ENCODE data around the gene CSTF1.
"Not testable (repeated sequence)": the region's sequence is repeated elsewhere in the genome, so short reads cannot be mapped to it uniquely, and the experiment has no call there.

CSTF1 gene

DNA sequence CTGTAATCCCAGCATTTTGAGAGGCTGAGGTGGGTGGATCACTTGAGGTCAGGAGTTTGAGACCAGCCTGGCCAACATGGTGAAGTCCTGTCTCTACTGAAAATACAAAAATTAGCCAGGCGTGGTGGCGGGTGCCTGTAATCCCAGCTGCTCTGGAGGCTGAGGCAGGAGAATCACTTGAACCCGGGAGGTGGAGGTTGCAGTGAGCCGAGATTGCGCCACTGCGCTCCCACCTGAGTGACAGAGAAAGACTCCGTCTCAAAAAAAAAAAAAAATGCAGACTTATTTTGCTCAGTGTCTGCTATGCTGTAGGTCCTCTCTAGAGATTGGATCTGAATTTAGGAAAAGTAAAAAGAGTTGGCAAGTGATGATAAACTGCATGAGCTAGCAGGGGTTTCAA lies 18.8 kb downstream of the CSTF1 start:
- not testable (repeated sequence) for DNase-seq

DNA sequence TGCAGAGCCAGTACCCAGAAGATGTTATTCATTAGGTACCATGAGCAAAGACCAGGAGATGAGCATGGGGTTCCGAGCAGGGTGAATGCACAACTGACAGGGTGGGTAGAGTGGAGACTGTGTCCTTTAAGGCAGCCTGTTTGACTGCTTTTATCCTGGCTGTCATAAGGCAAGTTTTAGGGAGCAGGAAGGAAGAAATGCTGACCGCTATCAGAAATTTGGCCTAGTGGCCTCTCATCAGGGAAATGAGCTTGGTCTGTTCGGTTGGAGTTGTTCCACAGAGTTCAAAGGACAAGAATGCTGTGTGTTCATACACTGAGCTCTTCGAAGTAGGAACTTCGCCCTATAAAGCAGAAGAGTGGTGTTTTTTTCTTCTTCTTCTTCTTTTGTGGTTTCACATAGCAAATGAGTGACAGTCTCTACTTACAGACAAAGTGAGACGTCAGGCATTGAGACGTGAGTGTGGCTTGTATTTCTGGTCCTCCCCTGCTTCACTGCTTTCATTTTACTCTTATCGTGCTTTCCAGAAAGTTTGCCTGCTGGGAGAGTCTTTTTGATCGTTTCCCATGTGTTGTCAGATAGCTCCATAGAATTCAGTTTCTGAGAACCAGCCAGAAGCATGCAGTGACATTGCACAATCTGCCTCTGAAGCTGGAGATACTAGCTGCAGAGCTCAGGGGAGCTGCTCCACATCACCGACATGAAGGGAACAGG lies 19.5 kb downstream of the CSTF1 start, which contains the start of gene CASS4:
TSS of gene CASS4 (plus strand) at position 502 of the 714 bp plus-strand sequence. CDS start at position 701, 199 bp downstream.
- peak; percentile 55 for DNase-seq

GRCh38 chr20:56412473-56412790 lies 20.0 kb downstream of the CSTF1 start:
- DNase-seq: no peak

- DNase-seq: no peak
These were observed 20.5 kb downstream of the CSTF1 start for GRCh38 chr20:56412949-56413348.

DNA sequence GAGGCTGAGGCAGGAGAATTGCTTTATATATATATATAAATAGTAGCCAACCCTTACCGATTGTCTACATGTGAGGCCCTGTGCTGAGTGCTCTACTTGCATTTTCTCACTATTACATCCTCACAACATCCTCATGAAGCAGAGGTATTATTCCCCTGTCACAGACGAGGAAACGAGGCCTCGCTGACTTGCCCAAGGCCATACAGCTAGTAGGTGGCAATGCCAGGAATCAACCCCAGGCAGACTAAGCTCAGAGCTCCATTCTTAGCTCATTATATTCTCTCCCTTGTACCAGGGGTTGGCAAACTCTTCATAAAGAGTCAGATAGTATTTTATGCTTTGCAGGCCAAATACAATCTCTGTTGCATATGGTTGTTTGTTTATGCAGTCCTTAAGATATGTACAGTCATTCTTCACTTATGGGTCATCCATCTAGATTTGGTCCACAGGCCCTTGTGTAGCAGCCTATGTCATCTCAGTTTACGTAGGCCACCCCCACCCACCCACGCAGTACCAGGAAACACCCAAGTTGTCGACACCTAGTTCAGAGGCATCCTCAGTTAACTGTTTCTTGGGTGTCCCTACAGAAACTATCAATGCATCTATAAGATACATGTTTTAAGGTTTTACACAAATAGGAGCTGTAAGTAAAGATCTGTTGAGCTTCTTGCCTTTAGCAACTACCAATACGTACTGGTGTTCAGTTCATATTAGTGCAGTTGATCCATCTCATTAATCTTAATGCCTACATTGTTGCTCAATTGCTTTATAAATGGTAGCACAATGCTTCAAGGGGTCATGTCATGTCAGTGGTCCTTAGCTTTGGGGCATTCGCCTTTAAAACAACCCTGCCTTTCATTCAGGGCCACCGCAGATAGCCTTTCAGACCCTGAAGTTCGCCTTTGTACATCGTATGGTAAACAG lies 22.7 kb downstream of the CSTF1 start:
- DNase-seq: peak; percentile 80

- no peak for DNase-seq
These were observed 25.0 kb downstream of the CSTF1 start for GRCh38 chr20:56417402-56417801.

DNA sequence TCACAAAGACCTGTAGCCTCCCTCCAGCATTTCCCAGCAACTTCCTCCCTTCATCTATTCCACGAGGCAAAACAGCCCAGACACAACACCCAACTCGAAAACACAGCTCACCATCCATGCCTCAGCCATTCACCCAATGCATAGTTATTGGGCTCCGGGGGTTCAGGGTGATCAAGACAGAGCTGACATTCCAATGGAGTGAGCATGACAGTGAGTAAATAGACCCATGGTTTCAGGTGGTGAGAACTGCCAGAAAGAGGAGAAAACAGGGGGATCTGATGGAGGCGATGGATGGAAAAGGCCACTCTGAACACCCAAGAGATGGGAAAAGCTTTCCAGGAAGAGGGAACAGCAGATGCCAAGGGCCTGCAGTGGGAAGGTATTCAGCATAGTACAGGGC lies 25.5 kb downstream of the CSTF1 start:
- DNase-seq: no peak

GRCh38 chr20:56418385-56418861 lies 26.0 kb downstream of the CSTF1 start:
- DNase-seq: no peak

GRCh38 chr20:56420028-56420427 lies 27.6 kb downstream of the CSTF1 start:
- no peak for DNase-seq

DNA sequence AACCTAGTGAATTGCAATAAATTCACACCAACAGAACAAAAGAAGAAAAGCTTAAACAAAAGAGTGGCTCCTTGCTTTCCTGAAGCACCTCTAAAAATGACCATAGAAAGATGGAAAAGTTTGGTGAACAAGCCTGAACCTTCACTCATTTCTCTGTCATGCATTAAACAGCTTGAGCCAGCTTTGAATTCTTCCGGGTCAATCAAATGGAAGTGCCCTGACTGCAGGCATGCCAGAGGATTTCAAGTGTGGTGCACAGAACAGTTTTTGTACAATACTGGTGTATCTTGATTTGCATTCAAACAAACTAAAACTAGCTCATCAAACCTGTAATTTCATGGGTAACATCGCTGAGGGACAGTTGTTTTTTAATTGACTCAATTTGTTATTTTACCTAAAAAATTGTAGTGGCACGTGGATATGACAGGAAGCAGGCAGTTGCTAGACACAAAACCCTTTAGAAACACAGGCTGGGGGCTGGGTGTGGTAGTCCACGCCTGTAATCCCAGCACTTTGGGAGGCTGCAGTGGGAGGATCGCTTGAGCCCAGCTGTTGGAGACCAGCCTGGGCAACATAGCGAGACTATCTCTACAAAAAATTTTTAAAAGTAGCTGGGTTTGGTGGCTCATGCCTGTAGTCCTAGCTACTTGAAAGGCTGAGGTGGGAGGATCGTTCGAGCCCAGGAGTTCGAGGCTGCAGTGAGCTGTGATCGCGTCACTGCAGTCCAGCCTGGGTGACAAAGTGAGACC lies 28.7 kb downstream of the CSTF1 start:
- peak; percentile 22 for DNase-seq

DNA sequence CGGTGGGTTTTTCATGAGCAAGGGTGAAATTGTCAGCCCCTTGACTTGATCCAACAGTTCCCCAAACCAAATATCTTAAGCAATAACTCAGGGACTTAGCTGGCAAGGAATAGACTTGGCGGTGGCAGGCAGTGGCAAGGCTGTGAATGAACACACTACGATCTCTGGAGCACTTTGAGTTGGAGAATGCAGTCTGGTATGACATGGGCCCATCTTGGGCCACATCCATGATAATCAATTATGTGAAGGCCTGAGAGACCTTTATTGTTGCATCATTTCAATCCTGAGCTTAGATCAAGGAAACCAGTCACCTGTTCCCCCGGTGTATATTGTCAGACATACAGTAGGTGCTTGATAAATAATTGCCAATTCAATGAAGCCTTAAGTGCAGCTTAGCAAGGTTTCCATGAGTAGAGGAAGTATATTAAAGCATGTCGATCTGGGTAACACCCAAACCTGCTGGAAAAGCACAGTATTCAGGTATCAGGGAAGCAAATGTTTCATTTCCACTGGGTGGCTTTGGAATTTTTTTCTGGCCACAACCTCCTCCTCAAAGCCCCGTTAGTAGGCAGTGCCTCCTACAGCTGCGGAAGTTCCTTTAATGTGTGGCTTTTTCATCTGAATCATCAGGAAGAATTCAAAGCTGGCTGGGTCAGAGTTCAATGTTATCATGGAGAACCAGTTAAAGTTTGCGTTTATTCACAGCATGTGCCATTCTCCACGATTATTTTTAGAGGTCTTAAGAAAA lies 29.8 kb downstream of the CSTF1 start:
- DNase-seq: peak; percentile 22

DNA sequence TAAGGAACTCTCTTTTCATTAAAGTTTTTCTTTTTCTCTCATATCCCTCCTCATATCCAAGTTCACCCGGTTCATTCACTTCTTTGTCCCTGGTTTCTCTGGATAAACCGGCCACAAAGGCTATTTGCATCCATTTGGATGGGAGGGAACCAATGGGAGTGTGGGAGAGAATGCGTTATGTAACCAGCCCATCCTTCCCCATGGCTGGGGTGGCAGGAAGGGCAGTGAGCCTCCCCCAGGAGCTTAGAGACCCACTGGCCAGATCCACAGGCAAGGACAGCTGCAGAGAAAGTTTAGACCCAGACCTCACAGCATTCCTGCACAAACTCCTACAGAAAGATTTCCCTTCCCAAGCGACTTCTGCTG lies 30.4 kb downstream of the CSTF1 start:
- no peak for DNase-seq

DNA sequence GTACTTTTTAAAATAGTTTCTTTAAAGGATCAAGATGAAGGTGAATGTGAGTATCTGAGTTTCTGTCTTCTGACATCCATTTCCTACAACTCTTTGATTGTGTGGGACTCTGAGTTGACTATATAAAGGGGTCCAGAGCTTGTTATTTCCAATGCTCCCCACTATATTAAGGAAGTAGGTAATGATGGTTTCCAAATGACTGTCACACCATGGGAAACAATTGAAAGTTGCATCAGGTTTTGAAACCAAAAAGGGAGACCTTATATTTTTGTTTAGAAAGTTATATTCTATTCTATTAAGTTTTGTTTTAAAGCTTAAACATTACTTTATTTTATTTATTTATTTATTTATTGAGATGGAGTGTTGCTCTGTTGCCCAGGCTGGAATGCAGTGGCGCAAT lies 30.8 kb downstream of the CSTF1 start:
- no peak for DNase-seq

DNA sequence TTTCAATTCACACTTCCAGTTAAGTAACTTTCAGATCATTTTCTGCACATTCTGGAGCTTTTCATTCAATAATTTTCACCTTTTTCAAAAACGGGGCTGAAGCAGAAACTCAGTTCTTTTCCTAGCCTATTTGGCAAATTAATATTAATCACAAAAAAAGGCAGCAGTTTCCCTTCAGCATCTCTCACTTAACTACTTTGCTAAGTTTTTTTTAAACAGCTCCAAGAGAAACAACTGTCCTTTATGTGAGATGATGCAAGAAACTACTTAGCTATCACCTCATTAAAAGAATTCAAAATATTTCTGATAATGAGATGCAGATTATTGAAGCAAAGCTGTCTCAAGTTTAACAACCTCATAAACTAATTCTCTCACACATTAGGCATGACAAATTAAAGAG lies 31.4 kb downstream of the CSTF1 start:
- no peak for DNase-seq

DNA sequence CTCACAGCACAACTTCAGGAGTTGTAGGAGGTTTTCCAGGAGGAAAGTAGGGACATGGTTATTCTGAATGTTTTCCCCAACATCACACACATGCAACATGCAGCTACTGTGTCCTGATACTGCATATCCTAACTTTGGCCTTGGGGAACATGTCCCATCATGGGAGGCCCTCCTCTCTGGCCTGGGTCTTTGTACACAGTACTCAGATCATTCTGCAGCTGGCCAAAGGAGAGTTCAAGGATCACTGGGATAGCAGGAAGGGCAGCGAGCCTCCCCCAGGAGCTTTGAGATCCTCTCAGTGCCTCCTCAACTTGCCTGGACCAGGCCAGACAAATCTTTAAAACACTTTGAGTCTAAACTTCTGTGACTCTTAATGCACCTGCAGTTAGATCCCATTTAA lies 32.5 kb downstream of the CSTF1 start:
- DNase-seq: no peak

DNA sequence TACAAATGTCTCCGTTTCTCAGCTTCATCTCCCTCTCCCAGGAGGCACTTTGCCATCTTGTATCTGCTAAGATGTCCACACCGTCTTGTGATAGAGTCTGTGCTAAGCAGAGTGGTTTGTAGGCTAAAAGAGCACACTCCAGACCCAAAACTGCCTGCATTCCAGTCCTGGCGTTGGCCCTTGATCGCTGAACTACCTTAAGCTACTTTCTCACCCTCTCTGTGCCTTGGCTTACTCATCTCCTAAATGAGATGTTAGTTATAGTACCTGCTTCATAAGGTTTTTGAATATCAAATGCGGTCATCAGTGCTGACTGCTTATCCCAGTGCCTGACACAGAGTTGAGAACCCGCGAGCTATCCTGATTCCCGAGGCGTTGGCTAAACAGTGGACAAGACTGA lies 33.6 kb downstream of the CSTF1 start:
- DNase-seq: no peak

DNA sequence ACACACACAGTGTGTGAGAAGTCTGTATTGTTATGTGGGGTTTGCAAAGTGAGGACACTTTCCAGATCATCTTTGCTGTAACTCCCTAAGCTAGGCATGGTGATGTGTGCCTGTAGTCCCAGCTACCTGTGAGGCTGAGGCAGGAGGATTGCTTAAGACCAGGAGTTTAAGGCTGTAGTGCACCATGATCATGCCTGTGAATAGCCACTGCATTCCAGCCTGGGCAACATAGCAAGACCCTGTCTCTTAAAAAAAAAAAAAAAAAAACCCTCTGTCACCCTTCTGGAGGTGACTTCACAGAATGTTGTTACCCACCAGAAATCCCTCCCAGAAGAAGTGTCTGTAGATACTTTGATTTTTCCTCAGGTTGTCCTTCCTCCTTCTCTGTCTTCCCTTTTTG lies 34.5 kb downstream of the CSTF1 start:
- no peak for DNase-seq

DNA sequence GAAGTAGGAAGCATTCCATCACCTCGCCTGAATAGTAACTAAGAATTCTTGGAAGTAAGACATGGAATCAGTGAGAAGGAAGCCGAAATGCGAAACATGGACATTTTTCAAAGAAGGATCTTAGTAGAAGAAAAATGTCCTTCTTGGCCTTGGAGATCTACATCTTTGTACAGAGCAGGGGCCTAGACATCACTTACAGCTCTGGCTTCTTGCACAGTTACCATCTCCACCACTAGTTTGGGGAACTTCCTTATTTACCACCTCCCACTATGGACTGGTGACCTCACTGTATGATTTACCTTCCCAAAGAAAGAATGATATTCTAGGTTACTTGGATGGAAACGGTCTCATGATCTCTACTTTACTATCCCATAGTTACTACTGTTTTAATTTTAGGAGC lies 35.4 kb downstream of the CSTF1 start:
- DNase-seq: no peak

GRCh38 chr20:56428410-56428809 lies 36.0 kb downstream of the CSTF1 start:
- peak; percentile 20 for DNase-seq

DNA sequence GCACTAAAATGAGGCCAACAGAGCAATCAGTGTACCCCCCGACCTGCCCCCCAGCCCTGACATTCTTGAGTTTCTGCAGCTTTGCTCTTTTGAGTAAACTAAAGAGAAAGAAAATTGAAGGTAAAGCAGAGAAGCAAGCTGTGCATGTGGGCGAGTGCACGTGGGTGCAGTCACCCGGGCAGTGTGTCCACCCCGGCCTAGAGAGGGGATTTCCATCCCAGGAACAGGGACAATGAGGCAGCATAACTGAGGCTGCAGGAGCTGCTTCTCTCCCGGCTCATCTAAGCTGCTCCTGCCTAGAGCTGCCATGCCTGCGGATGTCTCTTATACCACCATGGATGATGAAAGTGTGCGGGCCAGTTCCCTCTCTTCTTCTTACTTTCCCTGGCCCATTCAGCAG lies 36.4 kb downstream of the CSTF1 start:
- DNase-seq: peak; percentile 19

DNA sequence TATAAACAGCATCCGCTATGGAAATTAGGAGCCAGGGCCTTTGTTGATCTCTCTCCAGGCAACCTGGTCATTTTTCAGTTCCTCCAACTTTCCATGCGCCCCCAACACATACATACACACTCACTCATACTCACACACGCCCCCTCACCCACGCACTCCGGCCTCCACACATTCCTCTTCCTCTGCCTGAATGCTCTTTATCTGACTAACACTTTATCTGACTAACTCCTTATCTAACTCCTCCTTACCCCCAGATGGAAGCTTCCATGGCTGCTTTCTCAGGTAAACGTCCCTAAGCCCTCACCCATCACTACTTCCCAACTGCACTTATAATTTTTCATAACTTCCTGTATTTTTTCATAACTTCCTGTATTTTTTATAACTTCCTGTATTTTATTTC lies 37.1 kb downstream of the CSTF1 start:
- peak; percentile 66 for DNase-seq

- peak; percentile 20 for DNase-seq
These were observed 37.5 kb downstream of the CSTF1 start for GRCh38 chr20:56429941-56430340.

- DNase-seq: peak; percentile 21
These were observed 38.0 kb downstream of the CSTF1 start for GRCh38 chr20:56430461-56430860.
